OCI-LY1 (cell line): ENCODE data around the gene MOGAT1.

ENCODE experiments used
- H2AFZ ChIP-seq: fragments of 200-600 bp; sonication (generic), shearing (Covaris generic); 2 replicates; pipeline ENCODE4 v1.6.0; 2014; ENCODE audit warnings: antibody characterized with exemption, mild to moderate bottlenecking, low read length
- H3F3A ChIP-seq: fragments of 200-600 bp; sonication (generic), shearing (Covaris generic); 2 replicates; pipeline ENCODE4 v1.6.0; 2014; ENCODE audit warnings: mild to moderate bottlenecking, antibody characterized with exemption, low read length, moderate library complexity; ENCODE audit not compliant: insufficient read depth
- H3K27ac ChIP-seq: fragments of 200-600 bp; sonication (generic); 2 replicates; pipeline ENCODE4 v1.5.1; 2014; ENCODE audit warnings: low read length, mixed run types, mild to moderate bottlenecking, low read depth; ENCODE audit not compliant: poor library complexity, severe bottlenecking
- H3K27me3 ChIP-seq: fragments of 200-600 bp; sonication (generic); 2 replicates; pipeline ENCODE4 v1.6.0; 2014; ENCODE audit warnings: antibody characterized with exemption, mild to moderate bottlenecking, low read length, moderate library complexity; ENCODE audit not compliant: insufficient read depth
- H3K36me3 ChIP-seq: fragments of 200-600 bp; sonication (generic); 2 replicates; pipeline ENCODE4 v1.6.1; 2014; ENCODE audit warnings: mild to moderate bottlenecking, antibody characterized with exemption, low read length, moderate library complexity, mixed read lengths; ENCODE audit not compliant: insufficient read depth
- H3K4me1 ChIP-seq: fragments of 200-600 bp; sonication (generic); 2 replicates; pipeline ENCODE4 v1.5.1; 2014; ENCODE audit warnings: mild to moderate bottlenecking, low read length, moderate library complexity; ENCODE audit not compliant: insufficient read depth, severe bottlenecking
- H3K4me2 ChIP-seq: fragments of 200-600 bp; sonication (generic), shearing (Covaris generic); 2 replicates; pipeline ENCODE4 v1.6.1; 2014; ENCODE audit warnings: low read length
- H3K4me3 ChIP-seq: fragments of 200-600 bp; sonication (generic); 2 replicates; pipeline ENCODE4 v1.5.1; 2014; ENCODE audit warnings: low read length, low read depth, mild to moderate bottlenecking, mixed read lengths; ENCODE audit not compliant: poor library complexity, severe bottlenecking
- H3K79me2 ChIP-seq: fragments of 200-600 bp; shearing (Covaris generic); 2 replicates; pipeline ENCODE4 v1.6.1; 2016; ENCODE audit warnings: mixed run types, low read length, mixed read lengths; ENCODE audit not compliant: insufficient read depth
- H3K9ac ChIP-seq: fragments of 200-600 bp; sonication (generic), shearing (Covaris generic); 2 replicates; pipeline ENCODE4 v1.6.1; 2014; ENCODE audit warnings: mild to moderate bottlenecking, low read length, mixed read lengths
- H3K9me2 ChIP-seq: fragments of 200-600 bp; sonication (generic), shearing (Covaris generic); 2 replicates; pipeline ENCODE4 v1.6.1; 2014; ENCODE audit warnings: low read depth, mild to moderate bottlenecking, low read length, mixed read lengths
- H3K9me3 ChIP-seq: fragments of 200-600 bp; shearing (Covaris generic); 2 replicates; pipeline ENCODE4 v1.6.1; 2014; ENCODE audit warnings: low read length, mixed read lengths
- H4K20me1 ChIP-seq: fragments of 200-600 bp; sonication (generic), shearing (Covaris generic); 2 replicates; pipeline ENCODE4 v1.6.0; 2016; ENCODE audit warnings: mild to moderate bottlenecking, low read length; ENCODE audit not compliant: insufficient read depth
- CTCF ChIP-seq: fragments of 200-600 bp; sonication (generic), shearing (Covaris generic); IDR thresholded peaks from 2 replicates; pipeline ENCODE4 v1.5.1; 2017; ENCODE audit warnings: mild to moderate bottlenecking, antibody characterized with exemption, low read length, moderate library complexity, mixed read lengths
- EZH2 ChIP-seq: fragments of 200-600 bp; sonication (generic), shearing (Covaris generic); IDR thresholded peaks from 2 replicates; pipeline ENCODE4 v1.8.0; 2017; ENCODE audit warnings: borderline replicate concordance, mixed run types, mild to moderate bottlenecking, antibody characterized with exemption, low read length, moderate library complexity, mixed read lengths

Gene MOGAT1

GRCh38 chr2:222730366-222730999 is 59.0 kb downstream of the MOGAT1 start:
- Histone ChIP-seq H2AFZ (no peak overlapping the region), H3K4me2 (no peak overlapping the region), H3K79me2 (no peaks in the 10 kb centered on the region), H3K27ac (no peak overlapping the region), H3K27me3 (no peaks in the 10 kb centered on the region), H3K9me3 (no peaks in the 10 kb centered on the region), H4K20me1 (no peaks in the 10 kb centered on the region), H3K36me3 (no peaks in the 10 kb centered on the region), H3K4me1 (peaks cover 7% of the 10 kb centered on the region), H3K4me3 (no peak overlapping the region), H3K9ac (no peak overlapping the region), H3F3A (no peaks in the 10 kb centered on the region), H3K9me2 (no peaks in the 10 kb centered on the region)
- TF ChIP-seq EZH2 (no peak), CTCF (no peak)

- H3K4me1 ChIP-seq, result peaks cover 7% of the 10 kb centered on the region
- no peaks in the 10 kb centered on the region for H3K36me3 ChIP-seq
- no peaks in the 10 kb centered on the region for H4K20me1 ChIP-seq
- H2AFZ ChIP-seq, result no peak overlapping the region
- no peak overlapping the region for H3K4me3 ChIP-seq
- H3K79me2 ChIP-seq, result no peaks in the 10 kb centered on the region
- H3K27ac ChIP-seq, result no peak overlapping the region
- H3K9ac ChIP-seq, result no peak overlapping the region
- no peak for TF ChIP-seq CTCF
- no peak for TF ChIP-seq EZH2
- no peaks in the 10 kb centered on the region for H3F3A ChIP-seq
- no peak overlapping the region for H3K4me2 ChIP-seq
- no peaks in the 10 kb centered on the region for H3K27me3 ChIP-seq
- H3K9me3 ChIP-seq, result no peaks in the 10 kb centered on the region
- H3K9me2 ChIP-seq, result no peaks in the 10 kb centered on the region
Measured at GRCh38 chr2:222731201-222731621, 59.8 kb downstream of the MOGAT1 start.

GRCh38 chr2:222732489-222733178 is 61.2 kb downstream of the MOGAT1 start:
- H3K79me2 ChIP-seq, result no peaks in the 10 kb centered on the region
- H4K20me1 ChIP-seq, result no peaks in the 10 kb centered on the region
- no peaks in the 10 kb centered on the region for H3K9me2 ChIP-seq
- H3K27ac ChIP-seq, result no peak overlapping the region
- H3K4me1 ChIP-seq, result peaks cover 7% of the 10 kb centered on the region
- H3K36me3 ChIP-seq, result no peaks in the 10 kb centered on the region
- H3K4me2 ChIP-seq, result no peak overlapping the region
- no peak for TF ChIP-seq EZH2
- no peak for TF ChIP-seq CTCF
- no peaks in the 10 kb centered on the region for H3K27me3 ChIP-seq
- no peak overlapping the region for H3K9ac ChIP-seq
- no peaks in the 10 kb centered on the region; the same call in 1 of the 2 replicates for H3F3A ChIP-seq
- no peaks in the 10 kb centered on the region for H3K9me3 ChIP-seq
- H2AFZ ChIP-seq, result no peak overlapping the region
- H3K4me3 ChIP-seq, result no peak overlapping the region
